ENCODE data around the gene ESYT1.
A peak's percentile ranks its signal among the peaks of the same experiment; 100 is the strongest.
"Not testable (repeated sequence)": the region's sequence is repeated elsewhere in the genome, so short reads cannot be mapped to it uniquely, and the experiment has no call there.

ESYT1 gene

GRCh38 chr12:56129206-56129941, 1.3 kb downstream of the ESYT1 start:
- DNase-seq: peak; percentile 75

DNA sequence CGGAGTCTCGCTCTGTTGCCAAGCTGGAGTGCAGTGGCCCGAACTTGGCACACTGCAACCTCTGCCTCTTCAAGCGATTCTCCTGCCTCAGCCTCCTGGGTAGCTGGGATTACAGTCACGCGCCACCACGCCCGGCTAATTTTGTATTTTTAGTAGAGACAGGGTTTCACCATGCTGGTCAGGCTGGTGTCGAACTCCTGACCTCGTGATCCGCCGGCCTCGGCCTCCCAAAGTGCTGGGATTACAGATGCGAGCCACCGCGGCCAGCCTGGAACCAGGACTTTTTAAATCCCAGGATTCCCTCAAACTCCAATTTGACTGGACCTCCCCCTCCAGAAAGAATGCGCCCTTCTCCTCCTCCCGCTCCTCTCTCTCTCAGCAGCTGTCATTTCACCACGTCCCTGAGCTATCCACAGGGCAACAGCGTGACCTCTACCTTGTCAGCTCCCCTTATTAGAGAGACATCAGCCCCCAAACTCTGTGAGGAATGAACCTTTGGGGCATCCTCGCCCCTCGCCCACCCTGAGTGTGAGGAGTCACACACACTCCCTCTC, 2.0 kb downstream of the ESYT1 start:
- DNase-seq: no peak

DNA sequence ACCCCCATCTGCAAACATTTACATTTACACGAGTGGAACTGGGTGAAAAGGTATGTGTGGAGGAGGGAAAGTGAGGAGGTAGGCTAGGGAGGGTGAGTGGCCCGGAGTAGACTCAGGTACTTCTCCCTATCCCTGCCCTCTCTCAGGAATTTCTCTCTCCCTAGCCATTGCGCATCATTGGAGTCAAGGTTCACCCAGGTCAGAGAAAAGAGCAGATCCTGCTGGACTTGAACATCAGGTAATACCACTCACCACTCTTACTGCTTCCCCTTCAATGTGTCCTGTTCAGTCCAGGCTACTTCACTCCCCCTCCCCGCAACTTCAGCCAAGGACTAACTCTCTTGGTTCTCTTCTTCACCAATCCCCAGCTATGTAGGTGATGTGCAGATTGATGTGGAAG, 2.8 kb downstream of the ESYT1 start:
- DNase-seq: no peak

DNA sequence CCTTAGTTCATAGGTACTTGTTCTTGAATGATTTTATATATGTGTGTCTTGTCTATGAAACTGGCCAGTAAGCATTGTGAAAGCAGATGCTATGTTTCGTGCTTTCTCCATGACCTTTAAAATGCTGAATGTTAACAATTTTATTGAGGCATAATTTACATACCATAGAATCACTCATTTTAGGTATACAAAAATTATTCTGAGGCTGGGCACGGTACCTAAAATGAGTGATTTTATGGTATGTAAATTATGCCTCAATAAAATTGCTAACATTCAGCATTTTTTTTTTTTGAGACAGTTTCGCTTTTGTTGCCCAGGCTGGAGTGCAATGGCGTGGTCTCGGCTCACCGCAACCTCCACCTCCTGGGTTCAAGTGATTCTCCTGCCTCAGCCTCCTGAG, 6.8 kb downstream of the ESYT1 start:
- DNase-seq: no peak

- no peak for DNase-seq
Observed at GRCh38 chr12:56137853-56138571, 9.9 kb downstream of the ESYT1 start.

- DNase-seq: no peak
Observed at GRCh38 chr12:56141946-56142784, 14.1 kb downstream of the ESYT1 start.

GRCh38 chr12:56143217-56143616, 15.2 kb downstream of the ESYT1 start:
- DNase-seq: no peak

DNA sequence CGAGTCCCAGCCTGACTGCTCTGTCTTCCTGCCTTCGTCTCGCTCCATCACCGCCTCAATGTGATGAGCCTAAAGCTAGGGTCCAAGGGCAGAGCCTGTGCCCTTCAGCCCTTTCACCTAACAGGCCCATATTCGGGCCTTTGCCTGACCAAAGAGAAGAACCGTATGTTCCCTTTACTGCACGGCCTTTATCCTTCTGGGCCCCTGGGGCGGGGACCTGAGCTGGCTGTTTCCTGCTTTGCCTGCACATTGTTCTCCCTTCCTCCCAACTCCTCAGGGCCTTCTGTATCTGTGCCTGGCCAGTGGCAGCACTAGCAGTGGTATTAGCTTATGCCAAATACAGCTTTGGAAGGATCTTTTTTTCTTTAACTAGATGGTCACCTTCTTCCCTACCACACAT, 15.8 kb downstream of the ESYT1 start:
- DNase-seq: no peak

DNA sequence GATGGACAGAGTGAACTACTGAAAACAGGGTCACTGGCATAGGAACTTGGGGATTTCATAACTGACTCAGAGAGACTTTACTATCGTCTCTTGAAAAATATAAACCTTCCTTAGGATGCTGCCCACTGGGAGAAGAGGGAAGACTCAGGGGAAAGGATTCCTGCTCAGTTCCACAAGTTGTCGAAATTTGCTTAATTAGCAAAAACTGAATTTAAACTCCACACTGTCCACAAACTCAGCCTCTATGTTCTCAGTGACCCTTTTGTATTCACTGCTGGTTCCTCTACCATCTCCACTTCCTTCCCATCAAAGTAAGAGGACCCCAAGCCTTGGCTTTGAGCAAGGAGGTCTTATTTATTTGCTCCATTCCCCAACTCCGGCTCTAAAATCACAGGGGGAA, 17.1 kb downstream of the ESYT1 start:
- DNase-seq: no peak

GRCh38 chr12:56146492-56147460, 18.7 kb downstream of the ESYT1 start:
- peak; percentile 57 for DNase-seq

GRCh38 chr12:56150563-56150962, 22.5 kb downstream of the ESYT1 start:
- DNase-seq: peak; percentile 29

- DNase-seq: peak; percentile 82
Observed at GRCh38 chr12:56151672-56152131, 23.6 kb downstream of the ESYT1 start.

DNA sequence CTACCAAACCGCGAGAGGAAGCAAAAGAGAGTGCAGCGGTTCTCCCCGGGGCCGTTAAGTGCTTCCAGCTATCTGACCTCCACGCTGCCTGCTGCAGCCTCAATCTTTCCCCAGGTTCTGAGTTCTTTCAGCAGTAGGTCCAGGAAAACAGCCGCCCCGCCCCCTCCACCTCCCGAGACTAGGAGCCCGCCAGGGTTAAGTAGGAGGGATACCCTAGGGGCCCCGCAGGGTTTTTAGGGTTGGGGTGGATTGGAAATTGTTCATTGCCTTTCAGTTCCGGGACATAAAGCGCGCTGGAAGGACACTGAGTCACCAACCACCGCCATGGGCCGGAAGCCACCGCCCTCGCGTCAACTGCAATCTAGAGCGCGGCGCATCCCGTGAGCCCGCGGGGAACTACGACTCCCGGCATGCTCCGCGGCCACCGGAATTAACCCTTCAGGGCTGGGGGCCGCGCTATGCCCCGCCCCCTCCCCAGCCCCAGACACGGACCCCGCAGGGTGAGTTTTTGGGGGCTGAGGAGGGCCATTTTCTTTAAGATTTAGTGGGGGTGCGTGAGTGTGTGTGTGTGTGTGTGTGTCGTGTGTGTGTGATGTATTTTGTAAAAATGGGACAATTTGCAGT, 24.2 kb downstream of the ESYT1 start, which contains the start of gene MYL6B:
TSS of gene MYL6B (plus strand) at position 456 of the 624 bp plus-strand sequence. CDS start 1,332 bp downstream, outside the sequence.
- peak; percentile 98 for DNase-seq

DNA sequence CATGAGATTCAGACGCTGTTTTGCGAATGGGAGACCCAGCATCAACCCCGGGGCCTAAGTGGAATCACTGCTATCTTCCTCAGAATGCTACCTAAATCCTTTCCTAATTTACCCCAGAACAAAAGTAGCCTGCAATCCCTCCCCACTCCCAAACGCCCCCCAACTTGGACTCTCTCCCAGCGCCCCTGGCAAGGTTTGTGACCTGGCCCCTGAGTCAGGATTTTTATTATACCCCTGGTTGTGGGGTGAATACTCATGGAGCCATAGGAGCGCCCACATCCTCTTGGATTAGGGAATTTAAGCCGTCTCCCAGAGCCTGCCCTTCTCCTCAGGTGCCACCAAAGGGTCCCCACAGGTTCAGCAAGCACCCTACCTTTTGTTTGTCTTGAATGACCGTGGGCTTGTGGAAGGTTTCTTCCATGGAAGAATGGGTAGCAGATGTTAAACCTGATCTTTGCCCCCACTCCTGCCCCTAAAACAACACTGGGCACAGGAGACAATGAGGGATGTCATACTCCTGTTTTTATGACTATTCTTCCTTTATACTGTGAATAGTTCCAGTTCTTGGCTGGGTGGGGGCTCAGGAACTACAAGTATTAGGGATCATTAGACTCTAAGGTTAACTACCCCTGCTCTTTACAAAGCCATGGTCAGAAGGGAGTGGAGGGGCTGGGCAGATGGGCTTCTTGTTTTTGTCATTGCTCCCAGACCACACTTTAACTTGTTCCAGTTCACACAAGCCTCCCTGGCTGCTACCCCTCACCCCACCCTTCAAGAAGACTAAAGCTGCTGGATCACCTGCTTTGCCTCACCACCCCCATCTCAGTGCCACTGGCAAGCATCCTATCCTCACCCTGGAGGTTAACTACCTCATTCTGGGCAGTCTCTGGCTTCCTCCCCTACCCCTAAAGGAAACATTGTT, 24.9 kb downstream of the ESYT1 start:
- DNase-seq: peak; percentile 70

DNA sequence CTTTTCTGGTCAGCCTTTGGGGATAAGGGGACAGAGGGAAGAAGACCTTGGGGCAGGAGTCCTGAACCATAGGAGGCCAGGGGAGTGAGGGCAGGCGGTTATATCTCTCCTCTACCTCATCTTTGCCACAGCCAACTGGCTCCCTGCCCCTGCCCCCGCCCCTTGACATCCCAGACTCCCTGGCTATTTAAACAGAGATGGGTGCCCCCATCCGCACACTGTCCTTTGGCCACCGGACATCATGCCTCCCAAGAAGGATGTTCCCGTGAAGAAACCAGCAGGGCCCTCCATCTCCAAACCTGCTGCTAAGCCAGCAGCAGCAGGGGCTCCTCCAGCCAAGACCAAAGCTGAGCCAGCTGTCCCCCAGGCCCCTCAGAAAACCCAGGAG, 25.6 kb downstream of the ESYT1 start:
- DNase-seq: peak; percentile 77

GRCh38 chr12:56154246-56154771, 26.2 kb downstream of the ESYT1 start:
- peak; percentile 99 for DNase-seq

DNA sequence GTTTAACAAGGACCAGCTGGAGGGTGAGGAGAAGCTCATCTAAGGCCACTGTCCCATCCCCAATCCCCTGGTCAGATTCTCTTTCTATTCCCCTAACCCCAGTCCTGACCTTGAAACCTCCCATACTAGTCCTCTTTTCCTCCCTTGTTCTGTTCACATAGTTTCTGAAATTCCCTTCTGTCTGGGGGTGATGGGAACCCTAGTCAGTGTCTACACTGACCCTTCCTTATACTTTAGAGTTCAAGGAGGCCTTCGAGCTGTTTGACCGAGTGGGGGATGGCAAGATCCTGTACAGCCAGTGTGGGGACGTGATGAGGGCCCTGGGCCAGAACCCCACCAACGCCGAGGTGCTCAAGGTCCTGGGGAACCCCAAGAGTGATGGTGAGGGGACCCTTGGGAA, 26.8 kb downstream of the ESYT1 start:
- no peak for DNase-seq

DNA sequence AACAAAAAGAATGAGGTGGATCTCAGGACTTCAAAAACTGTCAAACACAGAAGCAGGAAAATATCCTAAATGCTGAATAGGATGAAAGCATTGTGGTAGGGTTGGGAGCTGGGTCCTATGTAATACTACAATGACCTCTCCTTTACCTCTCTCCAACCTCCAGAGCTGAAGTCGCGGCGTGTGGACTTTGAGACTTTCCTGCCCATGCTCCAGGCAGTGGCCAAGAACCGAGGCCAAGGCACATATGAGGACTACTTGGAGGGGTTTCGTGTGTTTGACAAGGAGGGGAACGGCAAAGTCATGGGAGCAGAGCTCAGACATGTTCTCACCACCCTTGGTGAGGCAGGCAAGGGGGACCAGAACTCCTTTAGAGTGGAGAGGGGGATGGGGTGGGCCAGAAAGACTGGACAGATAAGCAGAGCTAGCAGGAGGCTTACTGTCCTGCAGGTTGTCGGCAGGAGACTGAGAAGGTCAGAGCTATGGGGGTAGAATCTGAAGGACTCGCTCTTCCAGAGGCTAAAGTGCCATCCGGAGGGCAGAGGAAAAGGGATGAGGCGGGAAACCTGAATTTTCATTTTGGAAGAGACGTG, 27.3 kb downstream of the ESYT1 start:
- no peak for DNase-seq

- not testable (repeated sequence) for DNase-seq
Observed at GRCh38 chr12:56156464-56157200, 28.6 kb downstream of the ESYT1 start.

Measured in NCI-H69 (cell line).